ENCODE measurements around the gene CNIH3.

Gene CNIH3

GRCh38 chr1:224612246-224612645, 3.9 kb upstream of the CNIH3 start:
- no peak for DNase-seq (ENCODE audit: low read depth)
- no peak overlapping the region for H3K4me3 ChIP-seq (ENCODE audit: control insufficient read depth, low read depth, low read length)
- no peak for TF ChIP-seq CTCF (conservative IDR thresholded peaks at IDR 0.05; ENCODE audit: control insufficient read depth, insufficient read depth, low read depth, low read length)

- no peak for TF ChIP-seq CTCF (conservative IDR thresholded peaks at IDR 0.05; ENCODE audit: control insufficient read depth, insufficient read depth, low read depth, low read length)
- DNase-seq (ENCODE audit: low read depth): no peak
- H3K4me3 ChIP-seq (ENCODE audit: control insufficient read depth, low read depth, low read length): no peak overlapping the region
These were observed 2.6 kb upstream of the CNIH3 start for GRCh38 chr1:224613486-224613885.

GRCh38 chr1:224616756-224617409, 766 bp downstream of the CNIH3 start:
- peak; percentile 18 for DNase-seq (ENCODE audit: low read depth)
- no peak for TF ChIP-seq CTCF (conservative IDR thresholded peaks at IDR 0.05; ENCODE audit: control insufficient read depth, insufficient read depth, low read depth, low read length)
- H3K4me3 ChIP-seq (ENCODE audit: control insufficient read depth, low read depth, low read length): peak overlapping the region; percentile 65

GRCh38 chr1:224617410-224618355, 1.6 kb downstream of the CNIH3 start:
- TF ChIP-seq CTCF (conservative IDR thresholded peaks at IDR 0.05; ENCODE audit: control insufficient read depth, insufficient read depth, low read depth, low read length): no peak
- peak overlapping the region; percentile 65 for H3K4me3 ChIP-seq (ENCODE audit: control insufficient read depth, low read depth, low read length)

GRCh38 chr1:224619209-224619608, 3.1 kb downstream of the CNIH3 start:
- no peak for TF ChIP-seq CTCF (conservative IDR thresholded peaks at IDR 0.05; ENCODE audit: control insufficient read depth, insufficient read depth, low read depth, low read length)
- peak overlapping the region; percentile 65 for H3K4me3 ChIP-seq (ENCODE audit: control insufficient read depth, low read depth, low read length)
- DNase-seq (ENCODE audit: low read depth): no peak

More at GRCh38 chr1:224617410-224618355, 1.6 kb downstream of the CNIH3 start:
- no peak for DNase-seq (ENCODE audit: low read depth)

- H3K4me3 ChIP-seq (ENCODE audit: control insufficient read depth, low read depth, low read length): no peak overlapping the region
These were observed 4.0 kb downstream of the CNIH3 start for GRCh38 chr1:224620105-224620504.

More at GRCh38 chr1:224620105-224620504, 4.0 kb downstream of the CNIH3 start:
- no peak for DNase-seq (ENCODE audit: low read depth)
- TF ChIP-seq CTCF (conservative IDR thresholded peaks at IDR 0.05; ENCODE audit: control insufficient read depth, insufficient read depth, low read depth, low read length): no peak
